MCF 10A (cell line): Measurements from ENCODE around the gene IFI6. TPM values are rescaled to one million over a fixed set of nuclear protein-coding genes. Genes with fewer than 3 reads are reported as not detected.
"Not testable (repeated sequence)": the region's sequence is repeated elsewhere in the genome, so short reads cannot be mapped to it uniquely, and the experiment has no call there.

Experiments
- BruUV-seq: library from RNA; stranded (reverse); fragments of 400-500 nt; replicated peaks from 2 replicates; lab custom pipeline; 2021; lab: Mats Ljungman, UMichigan
- CTCF ChIA-PET: fragments of 300-600 bp; sonication (Branson Sonifier 250); formaldehyde crosslinking; extraction: SDS; loops from one replicate; lab custom pipeline; 2021; ENCODE audit warnings: antibody characterized with exemption, inconsistent platforms; lab: Yijun Ruan, JAX
- POLR2A ChIA-PET: fragments of 300-600, 350-650 bp; sonication (Branson Sonifier 250); formaldehyde crosslinking; extraction: SDS; loops from one replicate; lab custom pipeline; 2020; ENCODE audit warnings: antibody characterized with exemption, inconsistent platforms; lab: Yijun Ruan, JAX
- DNase-seq: peaks from one replicate; pipeline ENCODE4 v3.0.0-alpha.2; 2018; ENCODE audit not compliant: unreplicated experiment
- H3K27ac Mint-ChIP-seq: one replicate; pipeline ENCODE4 v1.8.0; 2022; ENCODE audit warnings: mild to moderate bottlenecking, low read depth, mixed read lengths; ENCODE audit not compliant: unreplicated experiment
- H3K27me3 Mint-ChIP-seq: one replicate; pipeline ENCODE4 v1.8.0; 2022; ENCODE audit warnings: mixed read lengths; ENCODE audit not compliant: insufficient read depth, unreplicated experiment
- H3K36me3 Mint-ChIP-seq: one replicate; pipeline ENCODE4 v1.8.0; 2022; ENCODE audit warnings: mild to moderate bottlenecking, moderate library complexity, mixed read lengths; ENCODE audit not compliant: insufficient read depth, unreplicated experiment
- H3K4me1 Mint-ChIP-seq: one replicate; pipeline ENCODE4 v1.8.0; 2022; ENCODE audit warnings: mixed read lengths; ENCODE audit not compliant: insufficient read depth, unreplicated experiment
- H3K4me3 Mint-ChIP-seq: one replicate; pipeline ENCODE4 v1.8.0; 2022; ENCODE audit warnings: mild to moderate bottlenecking, moderate library complexity, mixed read lengths; ENCODE audit not compliant: unreplicated experiment
- H3K9me3 Mint-ChIP-seq: one replicate; pipeline ENCODE4 v1.8.0; 2022; ENCODE audit warnings: mixed read lengths; ENCODE audit not compliant: unreplicated experiment
- intact Hi-C: fragments of 100-400 bp; cut with micrococcal nuclease; formaldehyde crosslinking; loops from 2 replicates; pipeline ENCODE4 v1.14.1; 2022
- total RNA-seq: library from RNA; stranded (reverse); gene quantifications from 2 replicates; pipeline ENCODE4 v1.2.3, GENCODE V29; 2022
- TF ChIP-seq, protein P1 (sequence below): fragments of 200-600 bp; IDR thresholded peaks from one replicate; pipeline ENCODE4 v1.8.0; 2022; ENCODE audit warnings: antibody characterized with exemption, mild to moderate bottlenecking; ENCODE audit not compliant: unreplicated experiment

Gene IFI6
- total RNA-seq, 1 experiment from 2014 or later, result 5.8 TPM

DNA sequence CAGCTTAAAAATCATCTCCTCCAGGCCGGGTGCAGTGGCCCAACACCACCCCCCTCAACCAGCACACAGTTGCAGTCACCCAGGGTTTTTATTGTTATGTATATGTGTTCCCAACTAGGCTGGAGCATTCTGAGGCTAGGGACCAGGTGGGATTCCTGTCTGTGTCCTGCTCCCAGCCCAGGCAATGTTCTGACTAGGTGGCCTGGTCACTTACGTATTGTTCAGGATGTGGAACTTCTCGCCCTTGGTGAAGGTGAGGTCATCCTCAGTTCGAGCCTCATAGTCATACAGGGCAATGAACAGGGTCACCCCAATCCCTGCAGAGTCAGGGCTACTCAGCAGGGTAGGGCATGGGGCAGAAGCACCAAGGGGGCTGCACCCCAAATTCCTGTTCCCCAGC is 49.2 kb downstream of the IFI6 start:
- intact Hi-C loops, result no loop called here
- Mint-ChIP-seq H3K27me3 (no peaks in the 10 kb centered on the region), H3K4me1 (peaks cover 6% of the 10 kb centered on the region), H3K27ac (no peak overlapping the region), H3K9me3 (no peaks in the 10 kb centered on the region), H3K4me3 (no peak overlapping the region), H3K36me3 (no peaks in the 10 kb centered on the region)
- no TSS peak for BruUV-seq
- CTCF ChIA-PET, result interaction anchor here (0.7 to 1.5 kb wide), 3 partner anchors 21 to 67 kb away, joined by 4 to 6 read pairs (median 4); no protein-coding TSS in a partner anchor
- no peak for DNase-seq
- TF ChIP-seq, protein P1, sequence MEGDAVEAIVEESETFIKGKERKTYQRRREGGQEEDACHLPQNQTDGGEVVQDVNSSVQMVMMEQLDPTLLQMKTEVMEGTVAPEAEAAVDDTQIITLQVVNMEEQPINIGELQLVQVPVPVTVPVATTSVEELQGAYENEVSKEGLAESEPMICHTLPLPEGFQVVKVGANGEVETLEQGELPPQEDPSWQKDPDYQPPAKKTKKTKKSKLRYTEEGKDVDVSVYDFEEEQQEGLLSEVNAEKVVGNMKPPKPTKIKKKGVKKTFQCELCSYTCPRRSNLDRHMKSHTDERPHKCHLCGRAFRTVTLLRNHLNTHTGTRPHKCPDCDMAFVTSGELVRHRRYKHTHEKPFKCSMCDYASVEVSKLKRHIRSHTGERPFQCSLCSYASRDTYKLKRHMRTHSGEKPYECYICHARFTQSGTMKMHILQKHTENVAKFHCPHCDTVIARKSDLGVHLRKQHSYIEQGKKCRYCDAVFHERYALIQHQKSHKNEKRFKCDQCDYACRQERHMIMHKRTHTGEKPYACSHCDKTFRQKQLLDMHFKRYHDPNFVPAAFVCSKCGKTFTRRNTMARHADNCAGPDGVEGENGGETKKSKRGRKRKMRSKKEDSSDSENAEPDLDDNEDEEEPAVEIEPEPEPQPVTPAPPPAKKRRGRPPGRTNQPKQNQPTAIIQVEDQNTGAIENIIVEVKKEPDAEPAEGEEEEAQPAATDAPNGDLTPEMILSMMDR, result no peak
- POLR2A ChIA-PET, result no interaction called here

DNA sequence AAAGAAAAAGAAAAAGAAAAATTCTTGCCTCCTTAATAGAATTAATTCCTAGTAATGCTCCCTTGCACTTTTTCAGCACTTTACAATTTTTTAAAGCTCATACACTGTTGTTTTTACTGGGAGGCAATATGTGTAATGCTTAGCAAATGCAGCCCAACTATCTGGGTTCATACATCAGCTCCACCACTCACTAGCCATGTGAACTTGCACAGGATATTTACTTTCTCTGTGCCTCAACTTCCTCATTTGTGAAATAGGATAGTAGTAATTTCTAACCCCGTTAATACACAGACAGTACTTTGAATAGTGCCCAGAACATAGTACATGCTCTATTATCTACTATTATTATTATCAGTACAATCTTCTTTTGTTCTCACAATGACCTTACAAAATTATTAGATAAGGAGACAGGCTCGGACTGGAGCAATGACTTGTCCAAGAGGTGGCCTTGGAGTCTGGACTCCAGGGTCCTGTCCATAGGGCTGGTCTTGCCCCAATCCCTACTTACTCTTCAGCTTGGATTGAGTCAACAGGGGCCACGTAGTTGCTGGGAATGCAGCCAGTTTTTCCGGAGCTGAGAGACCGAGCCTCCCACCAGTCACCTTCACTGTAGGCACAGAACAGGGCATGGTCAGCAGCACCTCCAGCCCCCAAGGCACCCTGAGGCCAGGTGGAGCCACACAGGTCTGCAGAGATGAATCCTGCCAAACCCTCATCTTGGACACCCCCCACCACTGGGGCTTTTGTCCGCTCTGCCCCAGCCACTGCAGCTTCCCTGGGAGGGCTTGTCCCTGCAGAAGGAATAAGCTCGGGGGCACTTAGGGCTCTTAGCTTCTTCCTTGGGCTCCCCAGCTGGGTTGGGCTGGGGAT is 50.7 kb downstream of the IFI6 start:
- peak; percentile 85 for DNase-seq
- BruUV-seq, result no TSS peak
- Mint-ChIP-seq H3K4me1 (peaks cover 3% of the 10 kb centered on the region), H3K9me3 (no peaks in the 10 kb centered on the region), H3K27ac (no peak overlapping the region), H3K27me3 (no peaks in the 10 kb centered on the region), H3K36me3 (no peaks in the 10 kb centered on the region), H3K4me3 (no peak overlapping the region)
- TF ChIP-seq, protein P1, result no peak
- POLR2A ChIA-PET, result no interaction called here
- CTCF ChIA-PET, result interaction anchor here (0.9 to 2.2 kb wide), 5 partner anchors 15 to 65 kb away, joined by 4 to 10 read pairs (median 5); no protein-coding TSS in a partner anchor
- intact Hi-C loops, result no loop called here

DNA sequence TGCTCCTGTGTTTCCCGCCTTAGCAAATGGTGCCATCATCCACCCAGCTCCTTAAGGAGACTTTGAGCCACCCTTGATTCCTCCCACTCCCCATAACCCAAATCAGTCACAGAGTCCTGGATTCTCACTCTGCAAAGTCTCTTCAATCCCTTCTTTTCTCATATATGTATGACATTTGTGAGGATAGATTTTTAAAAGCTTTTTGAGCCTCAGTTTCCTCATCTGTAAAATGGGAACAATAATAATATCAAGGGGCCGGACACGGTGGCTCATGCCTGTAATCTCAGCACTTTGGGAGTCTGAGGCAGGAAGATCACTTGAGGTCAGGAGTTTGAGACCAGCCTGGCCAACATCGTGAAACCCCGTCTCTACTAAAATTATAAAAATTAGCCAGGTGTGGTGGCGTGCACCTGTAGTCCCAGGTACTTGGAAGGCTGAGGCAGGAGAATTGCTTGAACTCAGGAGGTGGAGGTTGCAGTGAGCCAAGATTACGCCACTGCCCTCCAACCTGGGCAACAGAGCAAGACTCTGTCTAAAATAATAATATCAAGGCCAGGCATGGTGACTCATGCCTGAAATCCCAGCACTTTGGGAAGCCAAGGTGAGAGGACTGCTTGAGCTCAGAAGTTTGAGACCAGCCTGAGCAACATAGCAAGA is 52.1 kb downstream of the IFI6 start:
- intact Hi-C loops, H3K27me3 Mint-ChIP-seq, DNase-seq, H3K36me3 Mint-ChIP-seq, H3K9me3 Mint-ChIP-seq, H3K4me1 Mint-ChIP-seq, POLR2A ChIA-PET, BruUV-seq, H3K4me3 Mint-ChIP-seq, H3K27ac Mint-ChIP-seq: not testable (repeated sequence)
- CTCF ChIA-PET, result interaction anchor here (1.3 to 2.2 kb wide), 4 partner anchors 13 to 43 kb away, joined by 4 to 10 read pairs (median 4); no protein-coding TSS in a partner anchor

DNA sequence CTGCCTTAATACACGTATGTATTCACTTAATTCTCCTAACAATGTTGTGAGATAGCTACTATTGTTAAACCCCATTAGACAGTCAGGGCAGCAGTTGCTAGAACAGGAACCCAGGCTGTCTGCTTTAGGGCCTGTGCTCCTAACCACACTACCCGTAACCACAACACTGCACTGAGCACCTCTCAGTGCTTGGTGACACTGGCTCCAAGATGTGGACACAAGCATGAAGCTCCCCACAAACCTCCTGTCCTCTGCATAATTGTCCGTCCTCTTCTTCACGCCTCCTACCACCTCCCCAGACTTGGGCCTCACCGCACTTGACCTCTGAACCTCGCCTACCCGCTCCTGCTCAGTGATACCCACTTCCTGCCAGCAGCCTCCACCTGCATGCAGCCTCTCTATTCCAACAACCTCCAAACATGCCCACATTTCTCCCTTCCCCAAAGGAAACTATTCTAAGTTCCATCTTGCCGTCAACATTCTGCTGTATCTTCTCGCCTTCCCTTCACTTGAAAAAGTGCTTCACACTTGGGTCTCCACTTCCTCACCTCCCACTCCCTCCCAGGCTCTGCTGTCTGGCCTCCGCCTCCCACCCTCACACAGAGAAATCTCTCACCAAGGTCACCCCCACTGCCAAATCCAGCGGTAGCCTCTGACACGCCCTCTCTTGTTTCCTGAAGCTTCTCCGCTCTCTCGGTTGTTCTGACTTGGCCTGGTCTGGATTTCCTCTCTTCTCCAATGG is 53.5 kb downstream of the IFI6 start:
- H3K4me1 Mint-ChIP-seq, result no peaks in the 10 kb centered on the region
- CTCF ChIA-PET, result interaction anchor here (1.3 to 2.0 kb wide), 3 partner anchors 10 to 51 kb away, joined by 3 to 7 read pairs (median 6); no protein-coding TSS in a partner anchor
- intact Hi-C loops, result no loop called here
- no peaks in the 10 kb centered on the region for H3K27me3 Mint-ChIP-seq
- no peaks in the 10 kb centered on the region for H3K36me3 Mint-ChIP-seq
- no peak overlapping the region for H3K27ac Mint-ChIP-seq
- TF ChIP-seq, protein P1, result no peak
- no TSS peak for BruUV-seq
- no peak for DNase-seq
- POLR2A ChIA-PET, result interaction anchor here (0.8 kb wide), 1 partner anchor 14 kb away, joined by 4 read pairs; the partner anchor contains the start of gene AHDC1
- H3K9me3 Mint-ChIP-seq, result no peaks in the 10 kb centered on the region
- no peak overlapping the region for H3K4me3 Mint-ChIP-seq
